ENCODE measurements around the gene USP27X. TPM values are rescaled to one million over a fixed set of nuclear protein-coding genes. Genes with fewer than 3 reads are reported as not detected.

Gene USP27X
- total and polyA plus RNA-seq, 2 of the 4 experiments (the other 2 are of a cell fraction): 2.7 to 6.3 TPM

- Histone ChIP-seq H3K4ac (ENCODE audit: low read depth, low read length) (no peak overlapping the region), H3K56ac (ENCODE audit: extremely low read depth, insufficient read depth, low read length) (no peak overlapping the region), H4K91ac (ENCODE audit: insufficient read depth, low read depth, low read length) (no peak overlapping the region), H2BK5ac (ENCODE audit: low read depth, low read length, poor library complexity, severe bottlenecking) (no peak overlapping the region), H2BK20ac (ENCODE audit: low read depth, low read length) (no peak overlapping the region), H3K4me1 (ENCODE audit: control insufficient read depth, insufficient read depth, low read length) (no peaks in the 10 kb centered on the region), H3K23ac (ENCODE audit: low read depth, low read length) (no peak overlapping the region), H2AK9ac (replicated peaks; ENCODE audit: low read depth, low read length, poor library complexity) (no peak overlapping the region), H3K18ac (ENCODE audit: low read depth, low read length) (no peak overlapping the region), H3K27ac (ENCODE audit: insufficient read depth, low read length) (no peak overlapping the region), H4K20me1 (ENCODE audit: insufficient read depth, low read length) (no peaks in the 10 kb centered on the region), H3K36me3 (ENCODE audit: control insufficient read depth, insufficient read depth, low read length) (no peaks in the 10 kb centered on the region), H3K79me1 (ENCODE audit: low read depth in 1 of 2, low read length in 2 of 2) (no peaks in the 10 kb centered on the region), H2AK5ac (ENCODE audit: low read depth, low read length) (no peak overlapping the region), H3K9ac (ENCODE audit: low read depth, low read length) (no peak overlapping the region), H2BK120ac (ENCODE audit: low read depth, low read length) (no peak overlapping the region), H3K9me1 (ENCODE audit: insufficient read depth, low read length) (no peaks in the 10 kb centered on the region), H3K27me3 (ENCODE audit: control insufficient read depth, insufficient read depth, low read length) (peaks cover 4% of the 10 kb centered on the region), H3K4me2 (ENCODE audit: low read depth, low read length) (no peak overlapping the region), H2AFZ (replicated peaks; ENCODE audit: low read length, poor library complexity) (no peak overlapping the region), H3K9me3 (ENCODE audit: control insufficient read depth, insufficient read depth, low read length) (no peaks in the 10 kb centered on the region), H3K14ac (replicated peaks; ENCODE audit: low read depth, low read length) (no peak overlapping the region), H4K8ac (ENCODE audit: low read depth in 2 of 2, low read length in 2 of 2) (no peak overlapping the region), H4K5ac (ENCODE audit: low read depth, low read length) (no peak overlapping the region), H3K4me3 (ENCODE audit: insufficient read depth, low read depth, low read length) (no peak overlapping the region), H2BK15ac (ENCODE audit: low read depth, low read length) (no peak overlapping the region)
- dilution Hi-C loops (cut with HindIII; ENCODE audit: low sequenced_read_pairs, unreplicated experiment) (no loop called here), in situ Hi-C loops (cut with MboI; ENCODE audit: low sequenced_read_pairs) (no loop called here), intact Hi-C loops (cut with micrococcal nuclease) (no loop called here)
- POLR2A ChIA-PET (ENCODE audit: unreplicated experiment): no interaction called here
- no peak for ATAC-seq (ENCODE audit: low read depth)
- CTCF ChIA-PET: no interaction called here
- TF ChIP-seq CEBPB (IDR thresholded peaks at IDR 0.05; ENCODE audit: low read depth, low read length): peak; percentile 84
- TF ChIP-seq ELK1 (IDR thresholded peaks at IDR 0.05; ENCODE audit: borderline replicate concordance, low read depth, low read length): no peak
- DNase-seq: no peak
- no CpG with 5 or more reads among the region's 4 CpGs for WGBS, 2 experiments (ENCODE audit: extremely low coverage in 2 of 2, insufficient read length in 1 of 2)
- no TSS peak for BruUV-seq (replicated peaks)
Observed at GRCh38 chrX:49892542-49892941, 13.3 kb downstream of the USP27X start.
